ENCODE results near the gene ANKZF1.
A peak's percentile ranks its signal among the peaks of the same experiment; 100 is the strongest.
"Not testable (repeated sequence)": the region's sequence is repeated elsewhere in the genome, so short reads cannot be mapped to it uniquely, and the experiment has no call there.

The ANKZF1 gene
- total RNA-seq = 190 to 263 reads per million in 2 donors

GRCh38 chr2:219229305-219230058, at the start of gene ANKZF1, which contains the start of gene ATG9A:
TSS of gene ANKZF1 (plus strand) at chr2:219229806. CDS start at chr2:219230258, 452 bp downstream.
TSS of gene ATG9A (minus strand) at chr2:219229636. CDS start at chr2:219228024, 1,612 bp downstream.
- peak; percentile 90 for DNase-seq

GRCh38 chr2:219180961-219181360, 48.6 kb upstream of the ANKZF1 start:
- DNase-seq = no peak

GRCh38 chr2:219181531-219181930, 48.1 kb upstream of the ANKZF1 start:
- no peak for DNase-seq

GRCh38 chr2:219182331-219183150, 47.1 kb upstream of the ANKZF1 start:
- DNase-seq = no peak

- DNase-seq = no peak
Measured at GRCh38 chr2:219183151-219183772, 46.3 kb upstream of the ANKZF1 start.

- no peak for DNase-seq
Measured at GRCh38 chr2:219184121-219184520, 45.5 kb upstream of the ANKZF1 start.

GRCh38 chr2:219186754-219187456, 42.7 kb upstream of the ANKZF1 start:
- DNase-seq = no peak

GRCh38 chr2:219197388-219197787, 32.2 kb upstream of the ANKZF1 start:
- no peak for DNase-seq

GRCh38 chr2:219198974-219199373, 30.6 kb upstream of the ANKZF1 start:
- DNase-seq = no peak

- DNase-seq = no peak
Measured at GRCh38 chr2:219199470-219200211, 30.0 kb upstream of the ANKZF1 start.

GRCh38 chr2:219200502-219201326, 28.9 kb upstream of the ANKZF1 start:
- not testable (repeated sequence) for DNase-seq

GRCh38 chr2:219201331-219201730, 28.3 kb upstream of the ANKZF1 start:
- DNase-seq = not testable (repeated sequence)

- DNase-seq = no peak
Measured at GRCh38 chr2:219204425-219205164, 25.0 kb upstream of the ANKZF1 start.

GRCh38 chr2:219205165-219205538, 24.5 kb upstream of the ANKZF1 start:
- DNase-seq = no peak

GRCh38 chr2:219205981-219206327, 23.7 kb upstream of the ANKZF1 start:
- DNase-seq = no peak

- peak; percentile 94 for DNase-seq
Measured at GRCh38 chr2:219206328-219207133, 23.1 kb upstream of the ANKZF1 start, which contains the start of gene ZFAND2B. TSS of gene ZFAND2B (plus strand) at chr2:219206782. CDS start at chr2:219206988, 206 bp downstream.

GRCh38 chr2:219207134-219207883, 22.3 kb upstream of the ANKZF1 start:
- DNase-seq = no peak

- DNase-seq = no peak
Measured at GRCh38 chr2:219207884-219208740, 21.5 kb upstream of the ANKZF1 start.
